HEK293 (cell line): ENCODE data around the gene NEK7.

Experiments used
- KLF1 ChIP-seq: fragments of 450-650 bp; formaldehyde crosslinking; IDR thresholded peaks from 2 replicates; pipeline ENCODE4 v1.5.1; 2016; ENCODE audit warnings: missing biosample characterization, missing genetic modification characterization
- ZBTB1 ChIP-seq: fragments of 450-650 bp; formaldehyde crosslinking; IDR thresholded peaks from 2 replicates; pipeline ENCODE4 v1.5.1; 2016; ENCODE audit warnings: missing biosample characterization, missing genetic modification characterization
- ZNF16 ChIP-seq: fragments of 450-650 bp; formaldehyde crosslinking; IDR thresholded peaks from 2 replicates; pipeline ENCODE4 v1.5.1; 2016; ENCODE audit warnings: low read depth, missing biosample characterization, missing genetic modification characterization
- ZNF221 ChIP-seq: fragments of 450-650 bp; formaldehyde crosslinking; IDR thresholded peaks from 2 replicates; pipeline ENCODE4 v1.5.1; 2017; ENCODE audit warnings: missing biosample characterization, missing genetic modification characterization, borderline replicate concordance
- ZNF23 ChIP-seq: fragments of 450-650 bp; formaldehyde crosslinking; IDR thresholded peaks from 2 replicates; pipeline ENCODE4 v1.5.1; 2016; ENCODE audit warnings: missing biosample characterization, missing genetic modification characterization, borderline replicate concordance
- ZNF24 ChIP-seq: fragments of 450-650 bp; formaldehyde crosslinking; IDR thresholded peaks from 2 replicates; pipeline ENCODE4 v1.5.1; 2016; ENCODE audit warnings: missing biosample characterization, missing genetic modification characterization
- ZNF341 ChIP-seq: fragments of 450-650 bp; formaldehyde crosslinking; IDR thresholded peaks from 2 replicates; pipeline ENCODE4; 2016; ENCODE audit warnings: low read depth, missing biosample characterization, missing genetic modification characterization
- ZNF354C ChIP-seq: fragments of 450-650 bp; formaldehyde crosslinking; IDR thresholded peaks from 2 replicates; pipeline ENCODE4 v1.5.1; 2016; ENCODE audit warnings: missing biosample characterization, missing genetic modification characterization, low read depth, borderline replicate concordance
- ZNF426 ChIP-seq: fragments of 450-650 bp; formaldehyde crosslinking; IDR thresholded peaks from 2 replicates; pipeline ENCODE4 v1.5.1; 2017; ENCODE audit warnings: missing biosample characterization, missing genetic modification characterization, mild to moderate bottlenecking, inconsistent platforms, moderate library complexity
- ZNF558 ChIP-seq: fragments of 450-650 bp; formaldehyde crosslinking; IDR thresholded peaks from 2 replicates; pipeline ENCODE4 v1.5.1; 2016; ENCODE audit warnings: missing biosample characterization, missing genetic modification characterization
- ZNF585B ChIP-seq: fragments of 450-650 bp; formaldehyde crosslinking; IDR thresholded peaks from 2 replicates; pipeline ENCODE4 v1.5.1; 2016; ENCODE audit warnings: missing biosample characterization, missing genetic modification characterization
- TF ChIP-seq, protein P1 (sequence below): fragments of 450-650 bp; formaldehyde crosslinking; optimal IDR thresholded peaks from 2 replicates; pipeline ENCODE3; 2016; ENCODE audit warnings: missing biosample characterization, mild to moderate bottlenecking, missing genetic modification characterization
- TF ChIP-seq, protein P2 (sequence below): fragments of 450-650 bp; formaldehyde crosslinking; IDR thresholded peaks from 2 replicates; pipeline ENCODE4 v1.5.0; 2017; ENCODE audit warnings: missing biosample characterization, missing genetic modification characterization, borderline replicate concordance
- TF ChIP-seq, protein P3 (sequence below): fragments of 450-650 bp; formaldehyde crosslinking; IDR thresholded peaks from 2 replicates; pipeline ENCODE4 v1.5.1; 2016; ENCODE audit warnings: missing biosample characterization, missing genetic modification characterization
- TF ChIP-seq, protein P4 (sequence below): fragments of 450-650 bp; formaldehyde crosslinking; IDR thresholded peaks from 2 replicates; pipeline ENCODE4 v1.5.1; 2016; ENCODE audit warnings: missing biosample characterization, missing genetic modification characterization
- TF ChIP-seq, protein P5 (sequence below): fragments of 450-650 bp; formaldehyde crosslinking; IDR thresholded peaks from 2 replicates; pipeline ENCODE4 v1.5.1; 2016; ENCODE audit warnings: missing biosample characterization, missing genetic modification characterization
- TF ChIP-seq, protein P6 (sequence below): fragments of 450-650 bp; formaldehyde crosslinking; IDR thresholded peaks from 2 replicates; pipeline ENCODE4 v1.5.1; 2016; ENCODE audit warnings: missing biosample characterization, missing genetic modification characterization
- TF ChIP-seq, protein P7 (sequence below): fragments of 450-650 bp; IDR thresholded peaks from 2 replicates; pipeline ENCODE4 v1.5.1; 2018; ENCODE audit warnings: missing biosample characterization, mild to moderate bottlenecking, missing genetic modification characterization
- TF ChIP-seq, protein P8 (sequence below): fragments of 450-650 bp; formaldehyde crosslinking; IDR thresholded peaks from 2 replicates; pipeline ENCODE4 v1.5.1; 2016; ENCODE audit warnings: missing biosample characterization, missing genetic modification characterization

NEK7 gene

DNA sequence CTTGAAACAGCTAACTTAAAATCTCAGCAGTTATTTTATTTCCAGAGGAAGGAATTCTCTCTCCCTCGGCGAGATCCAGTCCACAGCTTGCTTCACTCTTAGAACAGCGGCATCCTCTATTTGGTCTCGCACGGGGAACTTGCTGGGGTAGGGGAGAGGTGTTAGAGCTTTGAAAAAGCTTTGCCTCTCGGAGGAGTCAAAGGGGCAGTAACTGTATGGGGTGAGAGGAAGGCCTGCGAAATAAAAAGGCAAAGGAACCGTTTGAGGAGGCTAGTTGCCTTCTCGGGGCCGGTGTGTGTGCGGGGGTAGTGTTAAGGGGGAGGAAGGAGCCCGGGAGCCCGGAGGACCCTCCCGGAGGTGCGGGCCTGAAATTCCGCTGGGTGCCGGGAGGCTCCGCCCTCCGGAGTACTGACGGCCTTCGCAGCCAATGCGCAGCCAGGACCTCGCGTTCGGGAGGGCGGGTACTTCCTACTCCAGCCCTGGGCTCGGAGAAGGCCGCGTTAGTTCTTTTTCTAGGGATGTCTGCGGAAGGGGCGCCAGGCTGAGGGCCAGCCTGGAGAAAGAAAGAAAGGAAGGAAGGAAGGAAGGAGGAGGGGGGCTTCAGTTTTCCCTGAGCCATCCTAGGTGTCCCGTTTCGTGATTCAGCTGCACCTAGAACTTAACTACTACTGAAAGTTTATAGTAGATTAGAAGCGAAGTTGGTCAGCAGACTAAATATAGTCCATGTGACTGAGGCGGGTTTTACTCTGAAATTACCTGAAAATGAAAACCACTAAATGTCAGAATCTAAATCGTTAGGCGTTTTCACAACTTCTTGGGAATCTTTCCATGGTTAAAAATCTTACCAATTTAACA lies 2.2 kb downstream of the NEK7 start (continued):
- TF ChIP-seq, protein P1, sequence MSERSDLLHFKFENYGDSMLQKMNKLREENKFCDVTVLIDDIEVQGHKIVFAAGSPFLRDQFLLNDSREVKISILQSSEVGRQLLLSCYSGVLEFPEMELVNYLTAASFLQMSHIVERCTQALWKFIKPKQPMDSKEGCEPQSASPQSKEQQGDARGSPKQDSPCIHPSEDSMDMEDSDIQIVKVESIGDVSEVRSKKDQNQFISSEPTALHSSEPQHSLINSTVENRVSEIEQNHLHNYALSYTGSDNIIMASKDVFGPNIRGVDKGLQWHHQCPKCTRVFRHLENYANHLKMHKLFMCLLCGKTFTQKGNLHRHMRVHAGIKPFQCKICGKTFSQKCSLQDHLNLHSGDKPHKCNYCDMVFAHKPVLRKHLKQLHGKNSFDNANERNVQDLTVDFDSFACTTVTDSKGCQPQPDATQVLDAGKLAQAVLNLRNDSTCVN, result peak; percentile 32
- TF ChIP-seq, protein P2, sequence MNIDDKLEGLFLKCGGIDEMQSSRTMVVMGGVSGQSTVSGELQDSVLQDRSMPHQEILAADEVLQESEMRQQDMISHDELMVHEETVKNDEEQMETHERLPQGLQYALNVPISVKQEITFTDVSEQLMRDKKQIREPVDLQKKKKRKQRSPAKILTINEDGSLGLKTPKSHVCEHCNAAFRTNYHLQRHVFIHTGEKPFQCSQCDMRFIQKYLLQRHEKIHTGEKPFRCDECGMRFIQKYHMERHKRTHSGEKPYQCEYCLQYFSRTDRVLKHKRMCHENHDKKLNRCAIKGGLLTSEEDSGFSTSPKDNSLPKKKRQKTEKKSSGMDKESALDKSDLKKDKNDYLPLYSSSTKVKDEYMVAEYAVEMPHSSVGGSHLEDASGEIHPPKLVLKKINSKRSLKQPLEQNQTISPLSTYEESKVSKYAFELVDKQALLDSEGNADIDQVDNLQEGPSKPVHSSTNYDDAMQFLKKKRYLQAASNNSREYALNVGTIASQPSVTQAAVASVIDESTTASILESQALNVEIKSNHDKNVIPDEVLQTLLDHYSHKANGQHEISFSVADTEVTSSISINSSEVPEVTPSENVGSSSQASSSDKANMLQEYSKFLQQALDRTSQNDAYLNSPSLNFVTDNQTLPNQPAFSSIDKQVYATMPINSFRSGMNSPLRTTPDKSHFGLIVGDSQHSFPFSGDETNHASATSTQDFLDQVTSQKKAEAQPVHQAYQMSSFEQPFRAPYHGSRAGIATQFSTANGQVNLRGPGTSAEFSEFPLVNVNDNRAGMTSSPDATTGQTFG, result no peak
- no peak for TF ChIP-seq ZNF23 (tag by site-specific recombination)
- no peak for TF ChIP-seq ZNF354C
- TF ChIP-seq ZNF585B (tag by site-specific recombination), result no peak
- TF ChIP-seq, protein P3, sequence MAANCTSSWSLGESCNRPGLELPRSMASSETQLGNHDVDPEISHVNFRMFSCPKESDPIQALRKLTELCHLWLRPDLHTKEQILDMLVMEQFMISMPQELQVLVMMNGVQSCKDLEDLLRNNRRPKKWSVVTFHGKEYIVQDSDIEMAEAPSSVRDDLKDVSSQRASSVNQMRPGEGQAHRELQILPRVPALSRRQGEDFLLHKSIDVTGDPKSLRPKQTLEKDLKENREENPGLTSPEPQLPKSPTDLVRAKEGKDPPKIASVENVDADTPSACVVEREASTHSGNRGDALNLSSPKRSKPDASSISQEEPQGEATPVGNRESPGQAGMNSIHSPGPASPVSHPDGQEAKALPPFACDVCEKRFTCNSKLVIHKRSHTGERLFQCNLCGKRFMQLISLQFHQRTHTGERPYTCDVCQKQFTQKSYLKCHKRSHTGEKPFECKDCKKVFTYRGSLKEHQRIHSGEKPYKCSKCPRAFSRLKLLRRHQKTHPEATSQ (tag by site-specific recombination), result no peak
- TF ChIP-seq ZNF221, result no peak
- peak; percentile 29; the same call in 1 of the 2 replicates for TF ChIP-seq KLF1
- TF ChIP-seq, protein P4, sequence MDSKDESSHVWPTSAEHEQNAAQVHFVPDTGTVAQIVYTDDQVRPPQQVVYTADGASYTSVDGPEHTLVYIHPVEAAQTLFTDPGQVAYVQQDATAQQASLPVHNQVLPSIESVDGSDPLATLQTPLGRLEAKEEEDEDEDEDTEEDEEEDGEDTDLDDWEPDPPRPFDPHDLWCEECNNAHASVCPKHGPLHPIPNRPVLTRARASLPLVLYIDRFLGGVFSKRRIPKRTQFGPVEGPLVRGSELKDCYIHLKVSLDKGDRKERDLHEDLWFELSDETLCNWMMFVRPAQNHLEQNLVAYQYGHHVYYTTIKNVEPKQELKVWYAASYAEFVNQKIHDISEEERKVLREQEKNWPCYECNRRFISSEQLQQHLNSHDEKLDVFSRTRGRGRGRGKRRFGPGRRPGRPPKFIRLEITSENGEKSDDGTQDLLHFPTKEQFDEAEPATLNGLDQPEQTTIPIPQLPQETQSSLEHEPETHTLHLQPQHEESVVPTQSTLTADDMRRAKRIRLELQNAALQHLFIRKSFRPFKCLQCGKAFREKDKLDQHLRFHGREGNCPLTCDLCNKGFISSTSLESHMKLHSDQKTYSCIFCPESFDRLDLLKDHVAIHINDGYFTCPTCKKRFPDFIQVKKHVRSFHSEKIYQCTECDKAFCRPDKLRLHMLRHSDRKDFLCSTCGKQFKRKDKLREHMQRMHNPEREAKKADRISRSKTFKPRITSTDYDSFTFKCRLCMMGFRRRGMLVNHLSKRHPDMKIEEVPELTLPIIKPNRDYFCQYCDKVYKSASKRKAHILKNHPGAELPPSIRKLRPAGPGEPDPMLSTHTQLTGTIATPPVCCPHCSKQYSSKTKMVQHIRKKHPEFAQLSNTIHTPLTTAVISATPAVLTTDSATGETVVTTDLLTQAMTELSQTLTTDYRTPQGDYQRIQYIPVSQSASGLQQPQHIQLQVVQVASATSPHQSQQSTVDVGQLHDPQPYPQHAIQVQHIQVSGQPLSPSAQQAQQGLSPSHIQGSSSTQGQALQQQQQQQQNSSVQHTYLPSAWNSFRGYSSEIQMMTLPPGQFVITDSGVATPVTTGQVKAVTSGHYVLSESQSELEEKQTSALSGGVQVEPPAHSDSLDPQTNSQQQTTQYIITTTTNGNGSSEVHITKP (tag by site-specific recombination), result peak; percentile 86
- TF ChIP-seq, protein P5, sequence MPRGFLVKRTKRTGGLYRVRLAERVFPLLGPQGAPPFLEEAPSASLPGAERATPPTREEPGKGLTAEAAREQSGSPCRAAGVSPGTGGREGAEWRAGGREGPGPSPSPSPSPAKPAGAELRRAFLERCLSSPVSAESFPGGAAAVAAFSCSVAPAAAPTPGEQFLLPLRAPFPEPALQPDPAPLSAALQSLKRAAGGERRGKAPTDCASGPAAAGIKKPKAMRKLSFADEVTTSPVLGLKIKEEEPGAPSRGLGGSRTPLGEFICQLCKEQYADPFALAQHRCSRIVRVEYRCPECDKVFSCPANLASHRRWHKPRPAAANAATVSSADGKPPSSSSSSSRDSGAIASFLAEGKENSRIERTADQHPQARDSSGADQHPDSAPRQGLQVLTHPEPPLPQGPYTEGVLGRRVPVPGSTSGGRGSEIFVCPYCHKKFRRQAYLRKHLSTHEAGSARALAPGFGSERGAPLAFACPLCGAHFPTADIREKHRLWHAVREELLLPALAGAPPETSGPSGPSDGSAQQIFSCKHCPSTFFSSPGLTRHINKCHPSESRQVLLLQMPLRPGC (tag by site-specific recombination), result no peak
- TF ChIP-seq, protein P6, sequence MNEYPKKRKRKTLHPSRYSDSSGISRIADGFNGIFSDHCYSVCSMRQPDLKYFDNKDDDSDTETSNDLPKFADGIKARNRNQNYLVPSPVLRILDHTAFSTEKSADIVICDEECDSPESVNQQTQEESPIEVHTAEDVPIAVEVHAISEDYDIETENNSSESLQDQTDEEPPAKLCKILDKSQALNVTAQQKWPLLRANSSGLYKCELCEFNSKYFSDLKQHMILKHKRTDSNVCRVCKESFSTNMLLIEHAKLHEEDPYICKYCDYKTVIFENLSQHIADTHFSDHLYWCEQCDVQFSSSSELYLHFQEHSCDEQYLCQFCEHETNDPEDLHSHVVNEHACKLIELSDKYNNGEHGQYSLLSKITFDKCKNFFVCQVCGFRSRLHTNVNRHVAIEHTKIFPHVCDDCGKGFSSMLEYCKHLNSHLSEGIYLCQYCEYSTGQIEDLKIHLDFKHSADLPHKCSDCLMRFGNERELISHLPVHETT (tag by site-specific recombination), result no peak
- TF ChIP-seq ZNF16 (tag by site-specific recombination), result no peak
- no peak for TF ChIP-seq ZNF426
- TF ChIP-seq, protein P7, sequence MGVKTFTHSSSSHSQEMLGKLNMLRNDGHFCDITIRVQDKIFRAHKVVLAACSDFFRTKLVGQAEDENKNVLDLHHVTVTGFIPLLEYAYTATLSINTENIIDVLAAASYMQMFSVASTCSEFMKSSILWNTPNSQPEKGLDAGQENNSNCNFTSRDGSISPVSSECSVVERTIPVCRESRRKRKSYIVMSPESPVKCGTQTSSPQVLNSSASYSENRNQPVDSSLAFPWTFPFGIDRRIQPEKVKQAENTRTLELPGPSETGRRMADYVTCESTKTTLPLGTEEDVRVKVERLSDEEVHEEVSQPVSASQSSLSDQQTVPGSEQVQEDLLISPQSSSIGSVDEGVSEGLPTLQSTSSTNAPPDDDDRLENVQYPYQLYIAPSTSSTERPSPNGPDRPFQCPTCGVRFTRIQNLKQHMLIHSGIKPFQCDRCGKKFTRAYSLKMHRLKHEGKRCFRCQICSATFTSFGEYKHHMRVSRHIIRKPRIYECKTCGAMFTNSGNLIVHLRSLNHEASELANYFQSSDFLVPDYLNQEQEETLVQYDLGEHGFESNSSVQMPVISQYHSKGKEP (tag by site-specific recombination), result no peak
- TF ChIP-seq ZBTB1, result no peak
- TF ChIP-seq, protein P8, sequence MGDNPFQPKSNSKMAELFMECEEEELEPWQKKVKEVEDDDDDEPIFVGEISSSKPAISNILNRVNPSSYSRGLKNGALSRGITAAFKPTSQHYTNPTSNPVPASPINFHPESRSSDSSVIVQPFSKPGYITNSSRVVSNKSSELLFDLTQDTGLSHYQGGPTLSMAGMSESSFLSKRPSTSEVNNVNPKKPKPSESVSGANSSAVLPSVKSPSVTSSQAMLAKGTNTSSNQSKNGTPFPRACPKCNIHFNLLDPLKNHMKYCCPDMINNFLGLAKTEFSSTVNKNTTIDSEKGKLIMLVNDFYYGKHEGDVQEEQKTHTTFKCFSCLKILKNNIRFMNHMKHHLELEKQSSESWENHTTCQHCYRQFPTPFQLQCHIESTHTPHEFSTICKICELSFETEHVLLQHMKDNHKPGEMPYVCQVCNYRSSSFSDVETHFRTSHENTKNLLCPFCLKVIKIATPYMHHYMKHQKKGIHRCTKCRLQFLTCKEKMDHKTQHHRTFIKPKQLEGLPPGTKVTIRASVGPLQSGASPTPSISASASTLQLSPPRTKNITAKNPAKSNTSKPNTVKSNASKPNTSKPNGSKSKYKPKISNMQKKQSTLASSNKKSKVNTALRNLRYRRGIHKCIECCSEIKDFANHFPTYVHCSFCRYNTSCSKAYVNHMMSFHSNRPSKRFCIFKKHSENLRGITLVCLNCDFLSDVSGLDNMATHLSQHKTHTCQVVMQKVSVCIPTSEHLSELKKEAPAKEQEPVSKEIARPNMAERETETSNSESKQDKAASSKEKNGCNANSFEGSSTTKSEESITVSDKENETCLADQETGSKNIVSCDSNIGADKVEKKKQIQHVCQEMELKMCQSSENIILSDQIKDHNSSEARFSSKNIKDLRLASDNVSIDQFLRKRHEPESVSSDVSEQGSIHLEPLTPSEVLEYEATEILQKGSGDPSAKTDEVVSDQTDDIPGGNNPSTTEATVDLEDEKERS (tag by site-specific recombination), result no peak
- TF ChIP-seq ZNF24 (tag by site-specific recombination), result peak; percentile 16; the same call in 1 of the 2 replicates
- TF ChIP-seq ZNF341 (tag by site-specific recombination), result peak; percentile 77
- TF ChIP-seq ZNF558 (tag by site-specific recombination), result no peak
